Measurements from ENCODE around the gene TADA2B. TPM values are rescaled to one million over a fixed set of nuclear protein-coding genes. Genes with fewer than 3 reads are reported as not detected.
"Not testable (repeated sequence)": the region's sequence is repeated elsewhere in the genome, so short reads cannot be mapped to it uniquely, and the experiment has no call there.

The TADA2B gene
- total and polyA plus RNA-seq, 4 experiments from 2014 or later, result 2.8 to 49.0 (median 25.5) TPM

DNA sequence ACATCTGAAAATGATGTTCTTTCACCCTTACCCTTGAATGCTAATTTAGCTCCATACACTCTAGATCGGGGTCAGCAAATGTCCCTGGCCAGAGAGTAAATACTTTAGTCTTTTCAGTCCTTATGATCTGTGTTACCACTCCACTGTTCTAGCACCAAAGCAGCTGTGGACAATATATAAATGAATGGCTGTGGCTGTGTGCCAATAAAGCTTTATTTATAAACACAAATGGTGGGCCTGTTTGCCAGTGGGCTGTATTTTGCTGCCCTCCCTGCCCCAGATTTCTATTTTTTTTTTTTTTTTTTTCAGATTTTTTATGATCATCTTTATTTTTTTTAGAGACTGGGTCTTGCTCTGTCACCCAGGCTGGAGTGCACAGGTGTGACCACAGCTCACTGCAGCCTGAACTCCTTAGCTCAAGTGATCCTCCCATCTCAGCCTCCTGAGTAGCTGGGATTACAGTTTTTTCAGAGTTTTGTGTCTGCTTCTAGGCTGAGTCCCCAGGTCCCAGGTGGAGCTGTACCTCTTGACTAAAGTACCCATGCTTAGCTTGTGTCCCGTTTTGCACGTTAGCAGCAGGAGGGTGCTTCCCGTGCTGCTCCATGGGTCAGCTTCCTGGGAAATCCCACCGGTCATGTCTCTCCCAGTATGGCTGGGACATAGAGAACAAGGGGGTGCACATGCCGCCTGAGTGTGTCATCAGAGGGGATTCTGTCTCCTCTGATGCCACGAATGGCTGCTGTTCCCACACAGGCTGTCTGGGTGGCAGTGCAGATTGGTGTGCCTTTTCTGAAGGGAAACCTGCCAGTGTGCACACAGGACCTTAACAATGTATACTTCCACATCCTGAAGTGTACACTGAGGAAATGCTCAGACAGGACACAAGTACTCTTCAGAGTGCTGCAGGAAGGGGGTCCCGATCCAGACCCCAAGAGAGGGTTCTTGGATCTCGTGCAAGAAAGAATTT lies 40.7 kb downstream of the TADA2B start:
- Mint-ChIP-seq H3K27ac (no peak overlapping the region), H3K4me3 (peak overlapping the region in 2 of 8 donors; percentile 40 to 55), H3K36me3 (no peaks in the 10 kb centered on the region), H3K9me3 (peaks cover 0 to 16% (median 9%) of the 10 kb centered on the region in 8 donors), H3K27me3 (peaks cover 29 to 40% of the 10 kb centered on the region in 2 donors), H3K4me1 (peaks cover 0 to 1% (median 0%) of the 10 kb centered on the region in 4 donors)
- POLR2A ChIA-PET (ENCODE audit: partially characterized antibody), result interaction anchor here (0.6 kb wide), 2 partner anchors 201 to 409 kb away, joined by 3 read pairs; no protein-coding TSS in a partner anchor
- Histone ChIP-seq H3K27me3 (ENCODE audit: insufficient read depth, low read length) (peaks cover 13% of the 10 kb centered on the region), H3K9me3 (ENCODE audit: control insufficient read depth in 1 of 2, low read length in 2 of 2) (no peaks in the 10 kb centered on the region), H3K4me1 (ENCODE audit: insufficient read depth, low read length) (no peaks in the 10 kb centered on the region), H3K27ac (ENCODE audit: low read depth, low read length) (no peak overlapping the region), H3K4me3 (ENCODE audit: low read length in 2 of 2) (no peak overlapping the region), H3K36me3 (ENCODE audit: insufficient read depth, low read length) (no peaks in the 10 kb centered on the region)
- CTCF ChIA-PET (ENCODE audit: partially characterized antibody), result interaction anchor here (0.7 to 1.5 kb wide), 7 partner anchors 13 to 409 kb away, joined by 3 to 7 read pairs (median 3); no protein-coding TSS in a partner anchor
- DNase-seq, result no peak
- intact Hi-C loops (cut with micrococcal nuclease), result no loop called here

DNA sequence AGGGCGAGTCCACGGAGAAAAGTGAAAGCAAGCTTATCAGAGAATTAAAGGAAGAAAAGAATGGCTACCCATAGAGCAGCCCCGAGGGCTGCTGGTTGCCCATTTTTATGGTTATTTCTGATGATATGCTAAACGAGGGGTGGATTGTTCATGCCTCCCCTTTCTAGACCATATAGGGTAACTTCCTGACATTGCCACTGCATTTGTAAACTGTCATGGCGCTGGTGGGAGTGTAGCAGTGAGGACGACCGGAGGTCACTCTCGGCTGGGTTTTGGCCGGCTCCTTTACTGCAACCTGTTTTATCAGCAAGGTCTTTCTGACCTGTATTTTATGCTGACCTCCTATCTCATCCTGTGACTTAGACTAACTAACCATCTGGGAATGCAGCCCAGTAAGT lies 41.4 kb downstream of the TADA2B start:
- H3K4me3 ChIP-seq (ENCODE audit: low read length in 2 of 2); H3K4me1 Mint-ChIP-seq; H3K4me1 ChIP-seq (ENCODE audit: insufficient read depth, low read length); H3K36me3 ChIP-seq (ENCODE audit: insufficient read depth, low read length); intact Hi-C loops (cut with micrococcal nuclease); H3K9me3 ChIP-seq (ENCODE audit: control insufficient read depth in 1 of 2, low read length in 2 of 2); H3K27ac ChIP-seq (ENCODE audit: low read depth, low read length); H3K36me3 Mint-ChIP-seq; POLR2A ChIA-PET (ENCODE audit: partially characterized antibody); H3K27ac Mint-ChIP-seq; DNase-seq: not testable (repeated sequence)
- CTCF ChIA-PET (ENCODE audit: partially characterized antibody), result interaction anchor here (1.3 to 1.5 kb wide), 2 partner anchors 14 to 18 kb away, joined by 3 read pairs; no protein-coding TSS in a partner anchor
- peak overlapping the region in 2 of 8 donors; percentile 40 to 55 for H3K4me3 Mint-ChIP-seq
- peaks cover 28 to 45% of the 10 kb centered on the region in 2 donors for H3K27me3 Mint-ChIP-seq
- peaks cover 13% of the 10 kb centered on the region for H3K27me3 ChIP-seq (ENCODE audit: insufficient read depth, low read length)
- H3K9me3 Mint-ChIP-seq, result peaks cover 0 to 16% (median 9%) of the 10 kb centered on the region in 8 donors

DNA sequence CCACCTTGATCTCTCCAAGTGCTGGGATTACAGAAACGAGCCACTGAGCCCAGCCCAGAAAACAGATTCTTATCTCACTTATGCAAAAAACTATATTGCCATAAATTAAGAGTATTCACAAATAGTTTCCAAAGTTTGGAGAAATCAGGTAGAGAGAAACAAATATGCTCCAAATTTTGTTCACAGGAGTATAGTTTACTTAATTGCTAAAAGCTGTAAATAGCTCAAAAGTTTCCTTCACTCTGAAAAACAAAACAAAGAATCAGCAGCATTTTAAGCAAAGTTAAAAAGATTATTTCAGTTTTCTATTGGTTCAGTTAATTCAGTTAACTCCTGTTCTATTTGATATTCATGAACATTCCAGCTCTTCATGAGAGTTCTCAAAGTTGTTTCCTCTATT lies 43.2 kb downstream of the TADA2B start:
- DNase-seq, result no peak
- H3K9me3 Mint-ChIP-seq, result peaks cover 0 to 9% (median 5%) of the 10 kb centered on the region in 8 donors
- peaks cover 0 to 1% (median 0%) of the 10 kb centered on the region in 4 donors for H3K4me1 Mint-ChIP-seq
- H3K36me3 ChIP-seq (ENCODE audit: insufficient read depth, low read length), result no peaks in the 10 kb centered on the region
- no peak overlapping the region for H3K4me3 ChIP-seq (ENCODE audit: low read length in 2 of 2)
- H3K27ac Mint-ChIP-seq, result no peak overlapping the region
- intact Hi-C loops (cut with micrococcal nuclease), result no loop called here
- no peak overlapping the region for H3K4me3 Mint-ChIP-seq
- peaks cover 13% of the 10 kb centered on the region for H3K27me3 ChIP-seq (ENCODE audit: insufficient read depth, low read length)
- H3K9me3 ChIP-seq (ENCODE audit: control insufficient read depth in 1 of 2, low read length in 2 of 2), result no peaks in the 10 kb centered on the region
- H3K36me3 Mint-ChIP-seq, result no peaks in the 10 kb centered on the region
- no peaks in the 10 kb centered on the region for H3K4me1 ChIP-seq (ENCODE audit: insufficient read depth, low read length)
- peaks cover 28 to 41% of the 10 kb centered on the region in 2 donors for H3K27me3 Mint-ChIP-seq
- CTCF ChIA-PET (ENCODE audit: partially characterized antibody), result interaction anchor here (1.6 kb wide), 1 partner anchor 16 kb away, joined by 5 read pairs; no protein-coding TSS in a partner anchor
- no peak overlapping the region for H3K27ac ChIP-seq (ENCODE audit: low read depth, low read length)
- POLR2A ChIA-PET (ENCODE audit: partially characterized antibody), result no interaction called here

DNA sequence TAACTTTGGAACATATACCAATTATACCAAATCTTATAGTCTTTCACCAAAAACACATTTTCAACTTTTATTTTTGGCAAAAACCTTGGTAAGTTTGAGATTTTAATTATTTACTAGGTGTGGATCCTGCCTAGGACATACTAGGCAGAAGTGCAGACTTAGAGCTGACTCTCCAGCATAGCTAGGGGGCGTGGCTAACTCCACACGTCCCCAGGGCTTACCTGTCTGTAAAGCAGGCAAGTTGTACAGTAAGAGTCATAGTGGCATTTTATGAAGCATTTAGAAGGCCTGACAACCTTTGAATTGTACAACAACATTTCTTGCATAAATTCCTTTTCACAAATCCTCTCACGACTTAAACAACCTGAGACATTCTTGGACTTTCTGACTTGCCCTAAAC lies 43.9 kb downstream of the TADA2B start:
- DNase-seq, result no peak
- peaks cover 30 to 40% of the 10 kb centered on the region in 2 donors for H3K27me3 Mint-ChIP-seq
- peaks cover 0 to 1% (median 0%) of the 10 kb centered on the region in 4 donors for H3K4me1 Mint-ChIP-seq
- ChIA-PET CTCF (ENCODE audit: partially characterized antibody) (interaction anchor here (1.6 kb wide), 1 partner anchor 16 kb away, joined by 5 read pairs; no protein-coding TSS in a partner anchor), POLR2A (ENCODE audit: partially characterized antibody) (no interaction called here)
- Histone ChIP-seq H3K27ac (ENCODE audit: low read depth, low read length) (no peak overlapping the region), H3K27me3 (ENCODE audit: insufficient read depth, low read length) (peaks cover 13% of the 10 kb centered on the region), H3K9me3 (ENCODE audit: control insufficient read depth in 1 of 2, low read length in 2 of 2) (no peaks in the 10 kb centered on the region), H3K4me1 (ENCODE audit: insufficient read depth, low read length) (no peaks in the 10 kb centered on the region), H3K36me3 (ENCODE audit: insufficient read depth, low read length) (no peaks in the 10 kb centered on the region), H3K4me3 (ENCODE audit: low read length in 2 of 2) (no peak overlapping the region)
- intact Hi-C loops (cut with micrococcal nuclease), result no loop called here
- peaks cover 0 to 9% (median 5%) of the 10 kb centered on the region in 8 donors for H3K9me3 Mint-ChIP-seq
- H3K27ac Mint-ChIP-seq, result no peak overlapping the region
- H3K36me3 Mint-ChIP-seq, result no peaks in the 10 kb centered on the region
- no peak overlapping the region for H3K4me3 Mint-ChIP-seq

DNA sequence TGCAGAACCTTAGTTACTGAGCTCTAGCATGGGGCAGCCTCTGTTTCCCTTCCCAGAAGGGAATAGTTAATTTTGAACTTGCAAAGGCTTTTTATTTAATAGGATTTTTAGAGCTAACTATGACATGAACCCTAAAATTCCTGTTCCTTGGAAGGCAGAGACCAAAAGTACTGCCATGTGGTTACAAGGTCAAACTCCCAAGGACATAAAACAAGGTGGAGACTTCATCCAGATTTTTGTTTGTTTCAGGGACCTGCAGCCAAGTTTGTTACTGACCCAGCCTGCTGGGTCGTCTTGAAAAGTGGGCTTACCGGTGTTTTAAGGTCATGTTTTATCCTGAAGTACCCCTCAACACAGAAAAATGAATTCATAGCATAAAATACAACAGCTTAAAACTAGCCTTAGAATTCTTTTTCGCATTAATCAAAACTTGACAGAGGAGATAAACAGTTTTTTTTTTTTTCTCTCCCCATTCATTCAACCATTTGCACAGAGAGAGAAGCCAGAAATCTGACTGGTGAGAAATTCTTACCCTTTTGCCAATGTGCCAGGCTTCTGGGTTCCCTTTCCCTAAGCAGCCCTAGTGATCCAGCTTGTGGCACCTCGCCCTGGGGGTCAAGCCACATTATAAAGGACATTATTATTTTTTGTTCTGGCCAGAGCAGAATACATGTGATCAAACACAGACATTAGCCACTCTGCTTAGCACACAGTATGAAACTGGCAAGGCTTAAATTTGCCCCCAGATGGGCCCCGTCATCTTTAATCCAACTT lies 46.2 kb downstream of the TADA2B start:
- H3K36me3 Mint-ChIP-seq, result no peaks in the 10 kb centered on the region
- ChIA-PET POLR2A (ENCODE audit: partially characterized antibody) (no interaction called here), CTCF (ENCODE audit: partially characterized antibody) (interaction anchor here (1.2 kb wide), 1 partner anchor 12 kb away, joined by 3 read pairs; no protein-coding TSS in a partner anchor)
- peaks cover 23 to 33% of the 10 kb centered on the region in 2 donors for H3K27me3 Mint-ChIP-seq
- no peak overlapping the region for H3K27ac Mint-ChIP-seq
- H3K4me3 Mint-ChIP-seq, result no peak overlapping the region
- H3K4me3 ChIP-seq (ENCODE audit: low read length in 2 of 2), result no peak overlapping the region
- H3K9me3 ChIP-seq (ENCODE audit: control insufficient read depth in 1 of 2, low read length in 2 of 2), result no peaks in the 10 kb centered on the region
- H3K36me3 ChIP-seq (ENCODE audit: insufficient read depth, low read length), result no peaks in the 10 kb centered on the region
- H3K4me1 Mint-ChIP-seq, result no peaks in the 10 kb centered on the region
- H3K4me1 ChIP-seq (ENCODE audit: insufficient read depth, low read length), result no peaks in the 10 kb centered on the region
- no peak for DNase-seq
- H3K27ac ChIP-seq (ENCODE audit: low read depth, low read length), result no peak overlapping the region
- peaks cover 8% of the 10 kb centered on the region for H3K27me3 ChIP-seq (ENCODE audit: insufficient read depth, low read length)
- peaks cover 0 to 9% (median 5%) of the 10 kb centered on the region in 8 donors for H3K9me3 Mint-ChIP-seq
- intact Hi-C loops (cut with micrococcal nuclease), result no loop called here

DNA sequence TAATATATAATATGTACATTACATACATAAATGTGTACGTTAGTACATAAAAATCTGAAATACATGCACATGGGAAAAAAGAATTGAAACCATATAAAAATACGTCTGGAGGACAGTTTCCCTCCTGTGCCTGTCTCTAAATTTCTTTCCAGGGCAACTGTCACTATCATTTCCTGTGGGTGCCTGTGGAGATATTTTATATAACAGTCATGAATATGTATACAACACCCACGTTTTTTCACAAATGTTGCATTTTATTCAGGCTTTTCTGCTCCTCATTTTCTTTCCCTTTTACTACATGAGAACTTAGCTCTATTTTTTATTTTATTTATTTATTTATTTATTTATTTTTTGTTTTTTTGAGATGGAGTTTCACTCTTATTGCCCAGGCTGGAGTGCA lies 48.9 kb downstream of the TADA2B start:
- Histone ChIP-seq H3K4me1 (ENCODE audit: insufficient read depth, low read length) (no peaks in the 10 kb centered on the region), H3K4me3 (ENCODE audit: low read length in 2 of 2) (no peak overlapping the region), H3K27ac (ENCODE audit: low read depth, low read length) (no peak overlapping the region), H3K9me3 (ENCODE audit: control insufficient read depth in 1 of 2, low read length in 2 of 2) (no peaks in the 10 kb centered on the region), H3K36me3 (ENCODE audit: insufficient read depth, low read length) (no peaks in the 10 kb centered on the region), H3K27me3 (ENCODE audit: insufficient read depth, low read length) (no peaks in the 10 kb centered on the region)
- Mint-ChIP-seq H3K4me1 (no peaks in the 10 kb centered on the region), H3K36me3 (no peaks in the 10 kb centered on the region), H3K4me3 (no peak overlapping the region), H3K9me3 (peaks cover 0 to 4% (median 0%) of the 10 kb centered on the region in 8 donors), H3K27me3 (peaks cover 15 to 27% of the 10 kb centered on the region in 2 donors), H3K27ac (no peak overlapping the region)
- intact Hi-C loops (cut with micrococcal nuclease), result no loop called here
- ChIA-PET POLR2A (ENCODE audit: partially characterized antibody) (no interaction called here), CTCF (ENCODE audit: partially characterized antibody) (interaction anchor here (0.7 kb wide), 1 partner anchor 10 kb away, joined by 4 read pairs; no protein-coding TSS in a partner anchor)
- no peak for DNase-seq

Measured in CD4-positive, alpha-beta memory T cell (primary cell).